Measurements from ENCODE around the gene TMEM204. TPM values are rescaled to one million over a fixed set of nuclear protein-coding genes. Genes with fewer than 3 reads are reported as not detected.

TMEM204 gene
- polyA plus RNA-seq, 1 of the 3 experiments (the other 2 are of a cell fraction), result 2.3 TPM

DNA sequence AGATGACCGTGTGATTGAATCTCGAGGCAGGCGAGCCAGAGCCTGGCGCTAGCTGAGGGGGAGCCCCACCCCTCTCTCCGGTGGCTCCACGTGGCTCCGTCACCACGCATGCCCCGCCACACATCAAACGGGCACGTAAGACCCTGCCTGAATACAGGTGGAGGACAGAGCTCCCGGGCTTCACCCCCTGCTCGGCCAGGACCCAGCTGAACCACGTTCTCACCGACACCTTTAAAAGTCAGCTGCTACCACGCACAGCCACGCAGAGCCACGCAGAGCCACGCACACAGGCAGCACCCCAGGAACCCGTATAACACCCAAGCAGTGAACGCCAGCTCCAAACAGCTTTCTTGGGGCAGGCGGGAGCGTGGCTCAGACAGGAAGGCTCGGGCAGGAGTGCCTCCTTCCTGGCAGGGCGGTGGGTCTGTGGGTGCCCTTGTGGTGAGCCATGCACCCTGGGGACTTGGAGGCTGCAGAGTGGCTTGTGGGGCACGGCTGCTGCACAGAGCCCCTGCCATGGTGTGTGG lies 4.4 kb downstream of the TMEM204 start (continued):
- no peak for TF ChIP-seq TCF12 (IDR thresholded peaks at IDR 0.05)
- TF ChIP-seq, protein P1, sequence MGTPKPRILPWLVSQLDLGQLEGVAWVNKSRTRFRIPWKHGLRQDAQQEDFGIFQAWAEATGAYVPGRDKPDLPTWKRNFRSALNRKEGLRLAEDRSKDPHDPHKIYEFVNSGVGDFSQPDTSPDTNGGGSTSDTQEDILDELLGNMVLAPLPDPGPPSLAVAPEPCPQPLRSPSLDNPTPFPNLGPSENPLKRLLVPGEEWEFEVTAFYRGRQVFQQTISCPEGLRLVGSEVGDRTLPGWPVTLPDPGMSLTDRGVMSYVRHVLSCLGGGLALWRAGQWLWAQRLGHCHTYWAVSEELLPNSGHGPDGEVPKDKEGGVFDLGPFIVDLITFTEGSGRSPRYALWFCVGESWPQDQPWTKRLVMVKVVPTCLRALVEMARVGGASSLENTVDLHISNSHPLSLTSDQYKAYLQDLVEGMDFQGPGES (IDR thresholded peaks at IDR 0.05; ENCODE audit: low read depth, low read length), result no peak
- no peak for TF ChIP-seq RAD21 (IDR thresholded peaks at IDR 0.05; ENCODE audit: low read length)
- no peak for TF ChIP-seq TAF1 (IDR thresholded peaks at IDR 0.05; ENCODE audit: borderline replicate concordance, low read depth, low read length)
- TF ChIP-seq NRF1 (IDR thresholded peaks at IDR 0.05; ENCODE audit: low read depth, low read length), result no peak

- TF ChIP-seq TEAD4 (IDR thresholded peaks at IDR 0.05; ENCODE audit: borderline replicate concordance, insufficient read depth) (no peak), CTCF (IDR thresholded peaks at IDR 0.05) (no peak), JUND (IDR thresholded peaks at IDR 0.05) (no peak), RAD21 (IDR thresholded peaks at IDR 0.05; ENCODE audit: low read length) (peak; percentile 58), SMC3 (IDR thresholded peaks at IDR 0.05; ENCODE audit: low read depth, low read length) (peak; percentile 14; the same call in 1 of the 2 replicates), RXRA (IDR thresholded peaks at IDR 0.05; ENCODE audit: borderline replicate concordance, low read depth) (no peak), FOXM1 (IDR thresholded peaks at IDR 0.05; ENCODE audit: low read depth) (no peak), NRF1 (IDR thresholded peaks at IDR 0.05; ENCODE audit: low read depth, low read length) (no peak), TCF12 (IDR thresholded peaks at IDR 0.05) (no peak), MEF2A (IDR thresholded peaks at IDR 0.05; ENCODE audit: borderline replicate concordance, low read depth) (no peak), GATA2 (CRISPR knock-in tag; IDR thresholded peaks at IDR 0.05) (no peak), PBX3 (IDR thresholded peaks at IDR 0.05) (no peak), USF2 (IDR thresholded peaks at IDR 0.05; ENCODE audit: borderline replicate concordance, low read depth, low read length) (no peak), EP300 (IDR thresholded peaks at IDR 0.05; ENCODE audit: borderline replicate concordance in 1 of 2, low read depth in 1 of 2, low read length in 1 of 2) (no peak), POLR2AphosphoS5 (IDR thresholded peaks at IDR 0.05; ENCODE audit: low read depth, low read length) (no peak)
- TF ChIP-seq, protein P2, sequence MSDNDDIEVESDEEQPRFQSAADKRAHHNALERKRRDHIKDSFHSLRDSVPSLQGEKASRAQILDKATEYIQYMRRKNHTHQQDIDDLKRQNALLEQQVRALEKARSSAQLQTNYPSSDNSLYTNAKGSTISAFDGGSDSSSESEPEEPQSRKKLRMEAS (IDR thresholded peaks at IDR 0.05; ENCODE audit: low read depth), result no peak
- no peak overlapping the region for H2AFZ ChIP-seq (ENCODE audit: low read depth)
- no peaks in the 10 kb centered on the region for H3K27me3 ChIP-seq (ENCODE audit: insufficient read depth)
- ChIA-PET POLR2A (no interaction called here), CTCF (interaction anchor here (0.5 to 1.6 kb wide), 6 partner anchors 15 to 209 kb away, joined by 3 to 5 read pairs (median 3); partner anchors contain the start of gene MAPK8IP3)
- no peaks in the 10 kb centered on the region for H3K9me3 ChIP-seq
- H4K20me1 ChIP-seq (ENCODE audit: insufficient read depth), result no peaks in the 10 kb centered on the region
- H3K27ac ChIP-seq (ENCODE audit: low read depth in 2 of 2, low read length in 1 of 2), result no peak overlapping the region
- peaks cover 9 to 15% of the 10 kb centered on the region in 2 experiments; a peak in 3 of 4 replicates for H3K4me1 ChIP-seq (ENCODE audit: control insufficient read depth in 1 of 2, insufficient read depth in 2 of 2, low read depth in 1 of 2, low read length in 1 of 2)
- no peak overlapping the region for H3K9ac ChIP-seq
- peaks cover 0 to 21% of the 10 kb centered on the region in 2 experiments for H3K36me3 ChIP-seq (replicated peaks in 1 of 2; ENCODE audit: control insufficient read depth in 1 of 2, insufficient read depth in 2 of 2, low read length in 1 of 2)
- peaks cover 5% of the 10 kb centered on the region for H3F3A ChIP-seq (replicated peaks; ENCODE audit: insufficient read depth)
- H3K9me2 ChIP-seq, result no peaks in the 10 kb centered on the region
- H3K79me2 ChIP-seq (ENCODE audit: insufficient read depth), result no peaks in the 10 kb centered on the region
- DNase-seq, result peak; percentile 77
- no peak overlapping the region for H3K4me2 ChIP-seq
- 85% methylated on average over 5 of the region's 22 CpGs for WGBS (ENCODE audit: low lambda C conversion rate)
- no peak overlapping the region for H3K4me3 ChIP-seq (ENCODE audit: low read depth in 2 of 2, low read length in 1 of 2)
Observed at GRCh38 chr16:1538804-1539520, 5.5 kb downstream of the TMEM204 start.
